B cell (primary cell): ENCODE results near the gene HBM. TPM values are rescaled to one million over a fixed set of nuclear protein-coding genes. Genes with fewer than 3 reads are reported as not detected.

ENCODE experiments used
- ATAC-seq: fragments of 200-7000 bp; cut with Tn5 transposase; one replicate; pipeline ENCODE4 v1.10.0; 2021; ENCODE audit warnings: low read depth, mild to moderate bottlenecking, moderate number of reproducible peaks, moderate library complexity
- CTCF ChIA-PET: fragments of 350-600 bp; sonication (Branson Sonifier 250); formaldehyde crosslinking; loops from one replicate; lab custom pipeline; 2021; ENCODE audit warnings: antibody characterized with exemption, inconsistent platforms; lab: Charles Lee
- POLR2A ChIA-PET: fragments of 350-600 bp; sonication (Branson Sonifier 250); formaldehyde crosslinking; loops from one replicate; lab custom pipeline; 2021; ENCODE audit warnings: antibody characterized with exemption; lab: Charles Lee
- DNase-seq: peaks from one replicate; pipeline ENCODE4 v3.0.0; 2013
- H2AFZ ChIP-seq: 2 replicates; pipeline ENCODE4 v1.6.1; 2012; ENCODE audit warnings: mild to moderate bottlenecking, low read depth, low read length; ENCODE audit not compliant: insufficient read depth, poor library complexity, severe bottlenecking
- H3K27ac ChIP-seq, 2 donors: 1 replicate in 1 of 2; 2 replicates in 1 of 2; pipeline ENCODE4 v1.5.1; 2012 to 2013; ENCODE audit warnings: low read length in 2 of 2, mild to moderate bottlenecking in 2 of 2, moderate library complexity in 1 of 2
- H3K27me3 ChIP-seq, 4 experiments: fragments of 200-600 bp in 1 of 4; sonication (generic) in 1 of 4; replicated peaks in 1 of 4; 1 replicate in 2 of 4; 2 replicates in 2 of 4; pipeline versions ENCODE4 v1.6.1 to v1.7.0; 2013 to 2016; ENCODE audit warnings: low read length in 3 of 4, mild to moderate bottlenecking in 2 of 4, mixed read lengths in 1 of 4, moderate library complexity in 1 of 4; ENCODE audit not compliant: insufficient read depth in 4 of 4, control insufficient read depth in 3 of 4; ENCODE audit errors: control extremely low read depth in 1 of 4
- H3K36me3 ChIP-seq, 2 experiments: replicated peaks in 1 of 2; 1 replicate in 1 of 2; 2 replicates in 1 of 2; pipeline versions ENCODE4 v1.6.1 to v1.7.1; 2013; ENCODE audit warnings: low read length in 1 of 2; ENCODE audit not compliant: insufficient read depth in 2 of 2, control insufficient read depth in 1 of 2; ENCODE audit errors: control extremely low read depth in 1 of 2, extremely low read depth in 1 of 2
- H3K4me1 ChIP-seq, 2 donors: fragments of 200-600 bp in 1 of 2; sonication (generic) in 1 of 2; 1 replicate in 1 of 2; 2 replicates in 1 of 2; pipeline versions ENCODE4 v1.5.1 to v1.6.1; 2013 to 2017; ENCODE audit warnings: low read length in 2 of 2; ENCODE audit not compliant: control insufficient read depth in 2 of 2, insufficient read depth in 2 of 2
- H3K4me2 ChIP-seq: replicated peaks from 2 replicates; pipeline ENCODE3; 2012; ENCODE audit warnings: mild to moderate bottlenecking, low read depth, low read length; ENCODE audit not compliant: poor library complexity, severe bottlenecking
- H3K4me3 ChIP-seq, 5 experiments: fragments of 200-600 bp in 1 of 5; sonication (generic) in 1 of 5; 1 replicate in 3 of 5; 2 replicates in 2 of 5; pipeline versions ENCODE4 v1.5.1 to v1.7.0; 2011 to 2016; ENCODE audit warnings: low read length in 4 of 5, mild to moderate bottlenecking in 4 of 5, low read depth in 2 of 5, control low read depth in 1 of 5, moderate library complexity in 1 of 5; ENCODE audit not compliant: insufficient read depth in 1 of 5; ENCODE audit errors: control extremely low read depth in 1 of 5, extremely low read depth in 1 of 5
- H3K79me2 ChIP-seq: fragments of 200-600 bp; sonication (generic); one replicate; pipeline ENCODE4 v1.6.0; 2016; ENCODE audit warnings: low read length; ENCODE audit not compliant: control insufficient read depth, insufficient read depth
- H3K9ac ChIP-seq: fragments of 200-600 bp; sonication (generic); 2 replicates; pipeline ENCODE4 v1.6.1; 2017; ENCODE audit warnings: mild to moderate bottlenecking, low read length, moderate library complexity
- H3K9me3 ChIP-seq, 3 donors: one replicate each; pipeline versions ENCODE4 v1.6.1 to v1.7.1; 2013; ENCODE audit warnings: low read length in 2 of 3; ENCODE audit not compliant: control insufficient read depth in 2 of 3, insufficient read depth in 1 of 3; ENCODE audit errors: control extremely low read depth in 1 of 3
- H4K20me1 ChIP-seq: 2 replicates; pipeline ENCODE4 v1.6.0; 2012; ENCODE audit warnings: mild to moderate bottlenecking, low read length; ENCODE audit not compliant: insufficient read depth, control insufficient read depth, poor library complexity, severe bottlenecking
- H3K27ac Mint-ChIP-seq: one replicate; pipeline ENCODE4 v1.8.0; 2021; ENCODE audit warnings: mixed read lengths
- H3K27me3 Mint-ChIP-seq: one replicate; pipeline ENCODE4 v1.8.0; 2021; ENCODE audit warnings: mixed read lengths
- H3K4me1 Mint-ChIP-seq: one replicate; pipeline ENCODE4 v1.8.0; 2021; ENCODE audit warnings: mixed read lengths
- H3K4me3 Mint-ChIP-seq: one replicate; pipeline ENCODE4 v1.8.0; 2021; ENCODE audit warnings: mixed read lengths
- H3K9me3 Mint-ChIP-seq: one replicate; pipeline ENCODE4 v1.8.0; 2022; ENCODE audit warnings: mixed read lengths; ENCODE audit not compliant: insufficient read depth
- EZH2 ChIP-seq: IDR thresholded peaks from 2 replicates; pipeline ENCODE4 v1.6.1; 2012; ENCODE audit warnings: borderline replicate concordance, low read depth, mild to moderate bottlenecking, moderate library complexity, low read length; ENCODE audit not compliant: insufficient read depth, poor library complexity, severe bottlenecking
- WGBS: methylation state at CpG from one replicate; pipeline ENCODE4 v1.1.5; 2013; ENCODE audit warnings: missing lambda C conversion rate; ENCODE audit not compliant: insufficient coverage; 5-methylcytosine and 5-hydroxymethylcytosine counted together
- intact Hi-C: fragments of 100-400 bp; cut with micrococcal nuclease; formaldehyde crosslinking; loops from one replicate; pipeline ENCODE4 v1.10.0; 2022
- polyA plus RNA-seq: library from polyadenylated mRNA; depleted of rRNA; stranded (reverse); fragments of >200 nt; gene quantifications from 2 replicates; pipeline ENCODE4 v1.2.3, GENCODE V29; 2012
- total RNA-seq, 2 donors: library from RNA; stranded (reverse); fragments of 120-200 nt in 1 of 2; gene quantifications; 1 replicate in 1 of 2; 2 replicates in 1 of 2; pipeline versions ENCODE4 v1.2.3 to v1.2.4, GENCODE V29; 2013 to 2022
- TF ChIP-seq, protein P1 (sequence below): fragments of 200-600 bp; IDR thresholded peaks from one replicate; pipeline ENCODE4 v1.8.0; 2022; ENCODE audit warnings: antibody characterized with exemption, mild to moderate bottlenecking

The HBM gene
- total and polyA plus RNA-seq, 2 donors (not counting 1 experiment from before 2014, with no cell fraction given): 0.64 TPM; not detected in 1

DNA sequence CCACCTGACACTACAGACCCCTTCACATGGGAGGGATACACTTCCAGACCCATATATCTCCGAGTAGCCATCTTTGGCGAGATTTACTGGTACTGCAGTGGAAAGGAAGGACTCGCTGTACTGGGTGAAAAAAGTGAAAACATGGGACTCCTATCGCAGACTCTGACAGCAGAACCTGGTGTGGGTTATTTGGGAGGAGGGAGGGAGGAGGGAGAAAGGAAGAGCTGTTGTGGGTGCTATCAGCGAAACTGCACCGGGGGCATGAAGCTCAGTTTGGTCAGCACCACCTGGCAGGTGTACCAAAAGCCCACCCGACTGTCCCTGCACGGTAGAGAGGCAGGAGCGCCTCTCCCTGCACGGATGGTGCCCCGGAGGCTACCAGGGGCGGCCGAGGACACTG, 19.4 kb downstream of the HBM start:
- POLR2A ChIA-PET: no interaction called here
- Histone ChIP-seq H3K4me2 (no peak overlapping the region), H3K4me3 (no peak overlapping the region), H3K9me3 (no peaks in the 10 kb centered on the region), H3K9ac (no peak overlapping the region), H3K36me3 (peaks cover 8 to 27% of the 10 kb centered on the region in 2 experiments), H3K27me3 (peaks cover 0 to 6% (median 0%) of the 10 kb centered on the region in 4 experiments), H2AFZ (no peak overlapping the region), H4K20me1 (no peaks in the 10 kb centered on the region), H3K4me1 (peaks cover 9 to 11% of the 10 kb centered on the region in 2 donors), H3K79me2 (no peaks in the 10 kb centered on the region), H3K27ac (no peak overlapping the region)
- H3K4me3 Mint-ChIP-seq: no peak overlapping the region
- no peaks in the 10 kb centered on the region for H3K9me3 Mint-ChIP-seq
- H3K4me1 Mint-ChIP-seq: peaks cover 2% of the 10 kb centered on the region
- ATAC-seq (no peak), DNase-seq (peak; percentile 13)
- CTCF ChIA-PET: interaction anchor here (1.0 kb wide), 1 partner anchor 79 kb away, joined by 3 read pairs; no protein-coding TSS in a partner anchor
- H3K27ac Mint-ChIP-seq: no peak overlapping the region
- no peaks in the 10 kb centered on the region for H3K27me3 Mint-ChIP-seq
- intact Hi-C loops: no loop called here
- TF ChIP-seq, protein P1, sequence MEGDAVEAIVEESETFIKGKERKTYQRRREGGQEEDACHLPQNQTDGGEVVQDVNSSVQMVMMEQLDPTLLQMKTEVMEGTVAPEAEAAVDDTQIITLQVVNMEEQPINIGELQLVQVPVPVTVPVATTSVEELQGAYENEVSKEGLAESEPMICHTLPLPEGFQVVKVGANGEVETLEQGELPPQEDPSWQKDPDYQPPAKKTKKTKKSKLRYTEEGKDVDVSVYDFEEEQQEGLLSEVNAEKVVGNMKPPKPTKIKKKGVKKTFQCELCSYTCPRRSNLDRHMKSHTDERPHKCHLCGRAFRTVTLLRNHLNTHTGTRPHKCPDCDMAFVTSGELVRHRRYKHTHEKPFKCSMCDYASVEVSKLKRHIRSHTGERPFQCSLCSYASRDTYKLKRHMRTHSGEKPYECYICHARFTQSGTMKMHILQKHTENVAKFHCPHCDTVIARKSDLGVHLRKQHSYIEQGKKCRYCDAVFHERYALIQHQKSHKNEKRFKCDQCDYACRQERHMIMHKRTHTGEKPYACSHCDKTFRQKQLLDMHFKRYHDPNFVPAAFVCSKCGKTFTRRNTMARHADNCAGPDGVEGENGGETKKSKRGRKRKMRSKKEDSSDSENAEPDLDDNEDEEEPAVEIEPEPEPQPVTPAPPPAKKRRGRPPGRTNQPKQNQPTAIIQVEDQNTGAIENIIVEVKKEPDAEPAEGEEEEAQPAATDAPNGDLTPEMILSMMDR: no peak
- TF ChIP-seq EZH2: no peak
- 96% methylated on average over 12 of the region's 13 CpGs for WGBS

DNA sequence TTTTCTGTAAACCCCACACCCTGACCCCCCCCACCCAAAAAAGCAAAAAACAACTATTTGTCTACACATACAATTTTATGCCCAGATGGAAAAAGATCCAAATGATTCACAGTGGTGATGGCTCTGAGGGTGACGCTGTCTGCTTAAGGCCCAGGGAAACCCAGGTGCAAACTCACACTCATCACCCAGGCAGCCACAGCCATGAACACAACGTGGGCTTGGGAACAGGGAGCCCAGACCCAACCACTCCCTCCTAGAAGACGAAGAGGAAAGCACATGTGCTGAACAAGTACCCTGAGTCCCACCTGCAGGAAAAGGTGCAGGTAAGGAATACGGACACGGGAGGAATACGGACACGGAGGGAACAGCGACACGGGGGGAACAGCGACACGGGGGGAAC, 19.9 kb downstream of the HBM start:
- H2AFZ ChIP-seq: no peak overlapping the region
- no peak overlapping the region for H3K27ac ChIP-seq
- TF ChIP-seq EZH2: no peak
- H3K9ac ChIP-seq: no peak overlapping the region
- no peaks in the 10 kb centered on the region for H3K9me3 ChIP-seq
- H3K27me3 Mint-ChIP-seq: no peaks in the 10 kb centered on the region
- no peaks in the 10 kb centered on the region for H3K79me2 ChIP-seq
- no peak overlapping the region for H3K27ac Mint-ChIP-seq
- H3K36me3 ChIP-seq: peaks cover 10 to 30% of the 10 kb centered on the region in 2 experiments
- intact Hi-C loops: no loop called here
- H3K4me2 ChIP-seq: no peak overlapping the region
- POLR2A ChIA-PET: no interaction called here
- H4K20me1 ChIP-seq: no peaks in the 10 kb centered on the region
- CTCF ChIA-PET: no interaction called here
- H3K9me3 Mint-ChIP-seq: no peaks in the 10 kb centered on the region
- H3K4me3 ChIP-seq: no peak overlapping the region
- WGBS: 92% methylated on average over 3 of the region's 11 CpGs
- peak; percentile 10 for DNase-seq
- peaks cover 5 to 8% of the 10 kb centered on the region in 2 donors for H3K4me1 ChIP-seq
- no peak for ATAC-seq
- no peak overlapping the region for H3K4me3 Mint-ChIP-seq
- peaks cover 0 to 5% (median 0%) of the 10 kb centered on the region in 4 experiments for H3K27me3 ChIP-seq
- peaks cover 2% of the 10 kb centered on the region for H3K4me1 Mint-ChIP-seq
